ENCODE data around the gene SFMBT2.
"Not testable (repeated sequence)": the region's sequence is repeated elsewhere in the genome, so short reads cannot be mapped to it uniquely, and the experiment has no call there.

SFMBT2 gene

DNA sequence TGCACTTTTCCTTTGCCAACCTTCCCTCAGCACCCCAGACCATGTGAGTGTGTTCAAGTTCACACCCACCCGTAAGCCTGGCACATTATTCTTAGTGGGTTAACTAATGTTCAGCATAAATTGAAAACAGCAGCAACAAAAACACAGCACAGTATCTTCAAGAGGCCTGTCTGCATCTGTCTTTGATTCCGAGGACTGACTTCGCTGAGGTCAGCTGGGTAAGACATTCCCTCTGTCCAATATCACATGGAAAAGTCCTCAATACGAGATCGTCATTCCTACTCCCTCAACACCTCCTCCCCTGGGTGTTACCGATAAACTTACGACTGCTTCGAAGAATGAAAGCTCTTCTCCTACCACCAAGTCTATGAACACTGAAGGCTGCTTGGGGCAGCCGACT is 218.8 kb downstream of the SFMBT2 start:
- no peak for DNase-seq (ENCODE audit: low read depth in 3 of 3, low spot score in 1 of 3)

DNA sequence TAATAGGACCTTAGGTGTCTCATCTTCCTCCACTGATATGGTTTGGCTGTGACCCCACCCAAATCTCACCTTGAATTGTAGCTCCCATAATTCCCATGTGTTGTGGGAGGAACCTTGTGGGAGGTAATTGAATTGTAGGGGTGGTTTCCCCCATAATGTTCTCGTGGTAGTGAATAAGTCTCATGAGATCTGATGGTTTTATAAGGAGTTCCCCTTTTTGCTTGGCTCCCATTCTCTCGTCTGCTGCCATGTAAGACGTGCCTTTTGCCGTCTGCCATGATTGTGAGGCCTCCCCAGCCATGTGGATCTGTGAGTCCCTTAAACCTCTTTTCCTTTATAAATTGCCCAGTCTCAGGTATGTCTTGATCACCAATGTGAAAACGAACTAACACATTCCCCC is 220.1 kb downstream of the SFMBT2 start:
- DNase-seq (ENCODE audit: low read depth in 3 of 3, low spot score in 1 of 3): not testable (repeated sequence)

DNA sequence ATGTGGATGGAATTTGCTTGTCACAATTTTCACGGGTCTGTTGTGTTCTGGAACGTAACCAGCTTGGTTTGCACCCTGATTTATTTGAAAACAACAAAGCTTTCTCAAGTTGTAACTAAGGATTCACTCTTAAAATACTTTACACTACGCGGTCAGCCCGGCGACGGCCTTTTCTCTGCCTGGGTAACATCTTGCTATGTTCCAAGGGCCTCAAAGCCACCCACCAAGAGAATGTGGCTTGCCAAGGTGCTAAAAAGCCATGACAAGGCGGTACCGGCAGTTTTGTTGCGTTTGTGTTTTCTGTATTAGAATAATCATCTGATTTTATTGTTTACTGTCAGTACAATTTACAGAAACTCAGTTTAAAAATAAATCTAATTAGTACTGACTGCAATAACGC is 220.9 kb downstream of the SFMBT2 start:
- no peak for DNase-seq (ENCODE audit: low read depth in 3 of 3, low spot score in 1 of 3)

GRCh38 chr10:7188456-7189050 is 222.3 kb downstream of the SFMBT2 start:
- DNase-seq (ENCODE audit: low read depth in 3 of 3, low spot score in 1 of 3): no peak

- DNase-seq (ENCODE audit: low read depth in 3 of 3, low spot score in 1 of 3): no peak
These were observed 224.3 kb downstream of the SFMBT2 start for GRCh38 chr10:7186387-7187018.

- no peak for DNase-seq (ENCODE audit: low read depth in 3 of 3, low spot score in 1 of 3)
These were observed 225.5 kb downstream of the SFMBT2 start for GRCh38 chr10:7185367-7185690.

DNA sequence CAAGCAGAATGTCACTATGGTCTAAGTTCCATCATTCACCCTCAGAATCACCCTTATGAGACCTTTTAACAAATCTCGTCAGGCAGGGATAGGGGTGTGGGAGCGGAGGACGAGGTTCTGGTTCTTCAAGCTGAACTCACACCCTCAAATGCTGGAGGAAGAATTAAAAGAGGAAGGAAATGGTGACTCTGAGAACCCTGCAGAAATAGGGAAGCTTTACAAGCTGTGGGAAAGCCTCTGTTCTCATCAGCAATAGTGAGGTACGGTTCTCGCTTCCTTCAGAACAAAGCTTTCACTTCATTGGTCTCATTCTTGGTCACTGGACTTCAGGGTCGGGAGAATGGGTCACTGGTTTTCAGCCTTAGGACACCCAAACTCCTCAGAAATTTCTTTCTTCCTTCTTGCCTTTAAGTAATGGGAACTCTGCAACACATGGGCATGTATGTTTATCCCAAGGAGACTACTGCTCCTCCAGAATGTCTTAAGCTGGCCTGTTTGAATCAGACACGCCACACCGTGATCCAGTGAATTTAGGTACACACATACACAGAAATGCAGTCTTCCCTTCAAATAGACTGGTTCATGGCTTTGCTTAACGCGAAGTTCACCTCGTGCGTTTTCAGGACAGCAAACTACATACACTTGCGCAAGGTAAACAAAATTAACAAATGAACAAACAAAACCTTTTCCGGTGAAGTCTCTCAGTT is 226.0 kb downstream of the SFMBT2 start:
- DNase-seq (ENCODE audit: low read depth in 3 of 3, low spot score in 1 of 3): no peak

- DNase-seq (ENCODE audit: low read depth in 3 of 3, low spot score in 1 of 3): not testable (repeated sequence)
These were observed 226.7 kb downstream of the SFMBT2 start for GRCh38 chr10:7184116-7184515.

DNA sequence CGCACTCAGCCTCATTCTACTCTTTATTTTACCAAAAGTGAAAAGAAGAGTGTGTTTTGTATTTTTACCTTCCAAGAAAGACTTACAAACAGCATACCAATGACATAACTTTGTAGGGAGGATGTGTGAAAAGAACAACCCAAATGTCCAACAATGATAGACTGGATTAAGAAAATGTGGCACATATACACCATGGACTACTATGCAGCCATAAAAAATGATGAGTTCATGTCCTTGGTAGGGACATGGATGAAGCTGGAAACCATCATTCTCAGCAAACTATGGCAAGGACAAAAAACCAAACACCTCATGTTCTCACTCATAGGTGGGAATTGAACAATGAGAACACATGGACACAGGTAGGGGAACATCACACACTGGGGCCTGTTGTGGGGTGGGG is 228.5 kb downstream of the SFMBT2 start:
- not testable (repeated sequence) for DNase-seq (ENCODE audit: low read depth in 3 of 3, low spot score in 1 of 3)

GRCh38 chr10:7181420-7181819 is 229.4 kb downstream of the SFMBT2 start:
- DNase-seq (ENCODE audit: low read depth in 3 of 3, low spot score in 1 of 3): no peak

- no peak for DNase-seq (ENCODE audit: low read depth in 3 of 3, low spot score in 1 of 3)
These were observed 231.3 kb downstream of the SFMBT2 start for GRCh38 chr10:7179536-7179935.

DNA sequence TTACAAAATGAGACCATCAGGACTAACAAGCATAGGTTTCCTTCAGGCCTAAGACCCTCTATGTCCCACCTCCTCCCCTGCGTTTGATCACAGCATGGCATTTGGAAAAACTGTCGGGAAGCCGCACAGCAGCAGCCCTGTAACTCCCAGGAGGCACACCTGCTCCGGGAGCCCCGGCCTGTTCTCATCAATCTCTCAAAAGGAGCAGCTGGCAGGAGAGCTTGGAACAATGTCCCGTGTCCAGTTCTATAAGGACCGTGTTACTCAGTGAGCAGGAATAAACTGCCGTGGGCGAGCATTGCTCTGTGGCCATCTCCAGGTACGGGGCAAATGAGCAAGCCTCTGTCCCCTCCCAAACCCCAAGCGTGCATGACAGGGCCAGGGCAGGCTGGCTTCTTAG is 236.9 kb downstream of the SFMBT2 start:
- no peak for DNase-seq (ENCODE audit: low read depth in 3 of 3, low spot score in 1 of 3)

DNA sequence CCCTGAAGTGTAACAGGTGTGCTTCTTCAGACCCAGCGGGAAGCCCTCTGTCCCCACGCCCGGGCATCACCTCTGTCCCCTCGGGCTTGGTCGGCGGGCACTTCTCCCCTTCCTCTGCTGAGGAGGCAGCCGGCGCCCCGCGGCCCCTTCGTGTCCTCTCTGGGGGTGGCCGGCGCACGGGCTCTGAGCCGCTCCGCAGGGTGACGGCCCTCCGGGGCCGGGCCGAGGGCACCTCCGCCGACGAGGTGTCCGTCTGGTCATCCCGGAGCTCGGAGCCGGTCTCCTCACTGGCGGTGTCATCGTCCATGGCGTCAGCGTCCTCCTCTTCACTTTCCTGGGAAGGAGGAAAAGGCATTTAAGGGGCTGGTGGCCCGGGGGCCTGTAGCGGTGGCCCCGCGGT is 239.0 kb downstream of the SFMBT2 start:
- no peak for DNase-seq (ENCODE audit: low read depth in 3 of 3, low spot score in 1 of 3)

- no peak for DNase-seq (ENCODE audit: low read depth in 3 of 3, low spot score in 1 of 3)
These were observed 240.1 kb downstream of the SFMBT2 start for GRCh38 chr10:7170626-7171322.

DNA sequence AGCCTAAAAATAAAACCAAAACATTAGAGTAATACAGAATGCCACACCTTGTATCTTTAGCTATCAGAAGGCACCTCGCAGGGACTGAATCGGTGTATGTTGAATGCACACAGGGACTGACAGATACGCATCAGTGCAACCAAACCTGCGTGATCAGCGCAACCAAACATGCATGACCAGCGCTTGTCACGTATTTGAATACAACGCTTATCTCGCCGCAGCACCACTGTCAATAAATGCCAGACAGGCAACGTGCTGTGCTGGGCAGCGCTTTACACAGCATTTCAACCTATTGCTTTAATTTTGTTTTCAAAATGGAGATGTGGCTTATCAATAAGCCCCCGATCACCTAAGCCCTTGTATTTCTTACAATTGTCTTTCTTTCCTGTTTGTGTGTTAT is 242.4 kb downstream of the SFMBT2 start:
- no peak for DNase-seq (ENCODE audit: low read depth in 3 of 3, low spot score in 1 of 3)

GRCh38 chr10:7165500-7166177 is 245.2 kb downstream of the SFMBT2 start:
- DNase-seq (ENCODE audit: low read depth in 3 of 3, low spot score in 1 of 3): no peak

- no peak for DNase-seq (ENCODE audit: low read depth in 3 of 3, low spot score in 1 of 3)
These were observed 245.9 kb downstream of the SFMBT2 start for GRCh38 chr10:7164955-7165354.

DNA sequence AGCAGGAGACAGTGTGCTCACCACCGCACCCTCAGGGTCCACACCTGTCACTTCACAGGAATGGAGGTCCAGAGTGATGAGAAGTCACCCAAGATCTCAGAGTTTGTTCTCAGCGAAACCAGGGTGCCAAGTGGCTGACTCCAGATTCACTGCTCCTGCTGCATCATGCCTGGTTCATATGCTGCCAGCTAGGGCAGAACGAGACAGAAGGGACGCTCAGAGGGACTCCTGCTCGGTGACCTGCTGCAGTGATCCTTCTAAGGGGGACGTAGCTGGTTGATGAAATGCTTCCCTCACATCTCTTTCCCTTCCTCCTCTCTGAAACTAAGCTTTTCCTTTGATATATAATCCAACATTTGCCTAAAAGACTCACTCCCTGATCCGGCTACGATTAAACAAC is 248.5 kb downstream of the SFMBT2 start:
- DNase-seq (ENCODE audit: low read depth in 3 of 3, low spot score in 1 of 3): no peak

- no peak for DNase-seq (ENCODE audit: low read depth in 3 of 3, low spot score in 1 of 3)
These were observed 249.2 kb downstream of the SFMBT2 start for GRCh38 chr10:7161484-7162250.

DNA sequence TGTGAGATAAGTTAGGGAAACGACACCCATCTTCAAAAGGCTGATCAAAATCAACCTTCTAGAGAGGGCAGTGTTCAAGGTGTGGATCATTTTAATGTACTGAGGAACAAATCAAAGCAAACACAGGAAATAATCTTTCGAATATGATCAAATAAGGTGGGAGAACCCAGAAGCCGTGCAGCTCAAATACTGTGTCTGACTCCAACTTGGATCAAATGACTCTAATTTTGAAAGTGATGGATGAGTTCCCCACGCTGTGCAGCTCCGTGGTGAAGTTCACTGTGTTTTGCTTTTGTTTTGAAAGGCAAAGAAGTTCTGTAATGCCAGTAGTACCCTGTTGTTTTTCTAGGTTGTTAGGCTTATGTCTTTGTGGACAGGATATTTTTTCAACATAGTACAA is 250.9 kb downstream of the SFMBT2 start:
- DNase-seq (ENCODE audit: low read depth in 3 of 3, low spot score in 1 of 3): no peak

GRCh38 chr10:7159517-7159916 is 251.3 kb downstream of the SFMBT2 start:
- DNase-seq (ENCODE audit: low read depth in 3 of 3, low spot score in 1 of 3): no peak
